ENCODE data around the gene PPFIA4.

The PPFIA4 gene

GRCh38 chr1:203069030-203069747 lies 42.9 kb downstream of the PPFIA4 start:
- no peak for DNase-seq (ENCODE audit: low spot score)
- CTCF ChIA-PET = interaction anchor here (0.6 kb wide), 2 partner anchors 14 to 118 kb away, joined by 3 to 4 read pairs; no protein-coding TSS in a partner anchor
- POLR2A ChIA-PET (ENCODE audit: low non-redundant PET) = no interaction called here
- H3K27ac ChIP-seq = peak overlapping the region; percentile 77
- no peak for TF ChIP-seq CTCF (conservative IDR thresholded peaks at IDR 0.05; ENCODE audit: low read depth)

- ChIA-PET POLR2A (ENCODE audit: low non-redundant PET) (no interaction called here), CTCF (interaction anchor here (0.5 to 1.4 kb wide), 4 partner anchors 12 to 416 kb away, joined by 3 to 4 read pairs (median 4); no protein-coding TSS in a partner anchor)
- H3K27ac ChIP-seq = no peak overlapping the region
- no peak for TF ChIP-seq CTCF (conservative IDR thresholded peaks at IDR 0.05; ENCODE audit: low read depth)
- no peak for DNase-seq (ENCODE audit: low spot score)
These were observed 45.8 kb downstream of the PPFIA4 start for GRCh38 chr1:203072002-203072602.

- ChIA-PET POLR2A (ENCODE audit: low non-redundant PET) (no interaction called here), CTCF (interaction anchor here (0.6 to 1.4 kb wide), 4 partner anchors 11 to 195 kb away, joined by 3 to 4 read pairs (median 3); no protein-coding TSS in a partner anchor)
- no peak for DNase-seq (ENCODE audit: low spot score)
- TF ChIP-seq CTCF (conservative IDR thresholded peaks at IDR 0.05; ENCODE audit: low read depth) = no peak
- no peak overlapping the region for H3K27ac ChIP-seq
These were observed 46.6 kb downstream of the PPFIA4 start for GRCh38 chr1:203072911-203073310.

GRCh38 chr1:203073469-203073868 lies 47.2 kb downstream of the PPFIA4 start:
- POLR2A ChIA-PET (ENCODE audit: low non-redundant PET) = no interaction called here
- DNase-seq (ENCODE audit: low spot score) = no peak
- H3K27ac ChIP-seq = no peak overlapping the region
- no peak for TF ChIP-seq CTCF (conservative IDR thresholded peaks at IDR 0.05; ENCODE audit: low read depth)
- CTCF ChIA-PET = interaction anchor here (0.5 to 1.4 kb wide), 7 partner anchors 11 to 199 kb away, joined by 3 to 4 read pairs (median 3); no protein-coding TSS in a partner anchor

GRCh38 chr1:203074610-203075009 lies 48.3 kb downstream of the PPFIA4 start:
- no peak overlapping the region for H3K27ac ChIP-seq
- DNase-seq (ENCODE audit: low spot score) = no peak
- no peak for TF ChIP-seq CTCF (conservative IDR thresholded peaks at IDR 0.05; ENCODE audit: low read depth)
- POLR2A ChIA-PET (ENCODE audit: low non-redundant PET) = no interaction called here
- CTCF ChIA-PET = interaction anchor here (1.0 kb wide), 2 partner anchors 10 to 97 kb away, joined by 3 to 4 read pairs; no protein-coding TSS in a partner anchor

- ChIA-PET CTCF (no interaction called here), POLR2A (ENCODE audit: low non-redundant PET) (no interaction called here)
- H3K27ac ChIP-seq = no peak overlapping the region
- no peak for TF ChIP-seq CTCF (conservative IDR thresholded peaks at IDR 0.05; ENCODE audit: low read depth)
- no peak for DNase-seq (ENCODE audit: low spot score)
These were observed 49.1 kb downstream of the PPFIA4 start for GRCh38 chr1:203075236-203076030.

All from RWPE1 (cell line).